WTC11 (cell line): ENCODE data around the gene CGN. TPM values are rescaled to one million over a fixed set of nuclear protein-coding genes. Genes with fewer than 3 reads are reported as not detected.
A peak's percentile ranks its signal among the peaks of the same experiment; 100 is the strongest.

Source experiments
- ATAC-seq: fragments of 200-7000 bp; cut with Tn5 transposase; 2 replicates; pipeline ENCODE4 v1.10.0; 2021; ENCODE audit warnings: mild to moderate bottlenecking, moderate library complexity
- CTCF ChIA-PET: fragments of 300-600 bp; sonication (Branson Sonifier 250); formaldehyde crosslinking; loops from one replicate; lab custom pipeline; 2021; ENCODE audit warnings: antibody characterized with exemption; lab: Charles Lee
- POLR2A ChIA-PET: fragments of 350-600 bp; sonication (Branson Sonifier 250); formaldehyde crosslinking; loops from one replicate; lab custom pipeline; 2021; ENCODE audit warnings: antibody characterized with exemption; lab: Charles Lee
- DNase-seq: peaks from one replicate; pipeline ENCODE4 v3.0.0; 2021; ENCODE audit warnings: low spot score
- H3K27ac Mint-ChIP-seq: 2 replicates; pipeline ENCODE4 v1.8.0; 2021; ENCODE audit warnings: mixed read lengths
- H3K27me3 Mint-ChIP-seq: 2 replicates; pipeline ENCODE4 v1.8.0; 2021; ENCODE audit warnings: low read depth, mild to moderate bottlenecking, moderate library complexity, mixed read lengths
- H3K36me3 Mint-ChIP-seq: 2 replicates; pipeline ENCODE4 v1.8.0; 2021; ENCODE audit warnings: mixed read lengths
- H3K4me1 Mint-ChIP-seq: 2 replicates; pipeline ENCODE4 v1.8.0; 2022; ENCODE audit warnings: mixed read lengths
- H3K4me3 Mint-ChIP-seq: 2 replicates; pipeline ENCODE4 v1.8.0; 2021; ENCODE audit warnings: mild to moderate bottlenecking, moderate library complexity, mixed read lengths
- H3K9me3 Mint-ChIP-seq: 2 replicates; pipeline ENCODE4 v1.8.0; 2021; ENCODE audit warnings: mixed read lengths
- CBFB ChIP-seq: sonication (generic); formaldehyde crosslinking; IDR thresholded peaks from 2 replicates; pipeline ENCODE4 v1.8.1; 2022; ENCODE audit warnings: mild to moderate bottlenecking, low read depth, missing genetic modification reagents
- ETV6 ChIP-seq: sonication (generic); formaldehyde crosslinking; IDR thresholded peaks from 2 replicates; pipeline ENCODE4 v1.8.1; 2022; ENCODE audit warnings: mild to moderate bottlenecking, missing genetic modification reagents
- FOXK1 ChIP-seq: sonication (generic); formaldehyde crosslinking; IDR thresholded peaks from 2 replicates; pipeline ENCODE4 v1.8.0; 2022; ENCODE audit warnings: mild to moderate bottlenecking, moderate library complexity, missing genetic modification reagents
- FOXP1 ChIP-seq: sonication (generic); formaldehyde crosslinking; IDR thresholded peaks from 2 replicates; pipeline ENCODE4 v1.8.0; 2022; ENCODE audit warnings: missing genetic modification reagents, mild to moderate bottlenecking, moderate library complexity, borderline replicate concordance
- GTF2I ChIP-seq: fragments of 250-450 bp; sonication (Bioruptor Pico); conservative IDR thresholded peaks from 2 replicates; pipeline ENCODE4 v1.4.0; 2021; ENCODE audit warnings: mild to moderate bottlenecking
- IRF2 ChIP-seq: sonication (generic); formaldehyde crosslinking; IDR thresholded peaks from 2 replicates; pipeline ENCODE4 v1.8.0; 2022; ENCODE audit warnings: low read depth, missing genetic modification reagents, borderline replicate concordance
- JAZF1 ChIP-seq: fragments of 250-450 bp; sonication (Bioruptor Pico); IDR thresholded peaks from 2 replicates; pipeline ENCODE4 v1.9.0; 2021; ENCODE audit warnings: moderate library complexity, mild to moderate bottlenecking, inconsistent platforms
- MYBL2 ChIP-seq: sonication (generic); formaldehyde crosslinking; IDR thresholded peaks from 2 replicates; pipeline ENCODE4 v1.8.1; 2023; ENCODE audit warnings: mild to moderate bottlenecking, moderate library complexity, missing genetic modification reagents
- NFYB ChIP-seq: sonication (generic); formaldehyde crosslinking; conservative IDR thresholded peaks from 2 replicates; pipeline ENCODE4 v1.8.0; 2022; ENCODE audit warnings: low read depth, missing genetic modification reagents
- NR2C2 ChIP-seq: sonication (generic); formaldehyde crosslinking; IDR thresholded peaks from 2 replicates; pipeline ENCODE4 v1.8.0; 2022; ENCODE audit warnings: mild to moderate bottlenecking, missing genetic modification reagents
- RORB ChIP-seq: fragments of 250-450 bp; sonication (Bioruptor Pico); IDR thresholded peaks from 2 replicates; pipeline ENCODE4 v1.9.0; 2021; ENCODE audit warnings: mild to moderate bottlenecking
- SP1 ChIP-seq: sonication (generic); formaldehyde crosslinking; conservative IDR thresholded peaks from 2 replicates; pipeline ENCODE4 v1.8.1; 2022; ENCODE audit warnings: missing genetic modification reagents
- TEAD1 ChIP-seq: sonication (generic); formaldehyde crosslinking; IDR thresholded peaks from 2 replicates; pipeline ENCODE4 v1.8.0; 2022; ENCODE audit warnings: mild to moderate bottlenecking, missing genetic modification reagents
- TEAD4 ChIP-seq: sonication (generic); formaldehyde crosslinking; IDR thresholded peaks from 2 replicates; pipeline ENCODE4 v1.8.0; 2022; ENCODE audit warnings: mild to moderate bottlenecking, missing genetic modification reagents
- TP53 ChIP-seq: sonication (generic); formaldehyde crosslinking; IDR thresholded peaks from 2 replicates; pipeline ENCODE4 v1.8.1; 2023; ENCODE audit warnings: mild to moderate bottlenecking, missing genetic modification reagents
- ZNF416 ChIP-seq: fragments of 250-450 bp; sonication (Bioruptor Pico); IDR thresholded peaks from 2 replicates; pipeline ENCODE4 v1.9.0; 2021; ENCODE audit warnings: mild to moderate bottlenecking, inconsistent platforms
- ZNF423 ChIP-seq: fragments of 250-450 bp; sonication (Bioruptor Pico); IDR thresholded peaks from 2 replicates; pipeline ENCODE4 v2.1.2; 2022; ENCODE audit warnings: mild to moderate bottlenecking, moderate library complexity
- total RNA-seq: library from RNA; stranded (reverse); gene quantifications from 3 replicates; pipeline ENCODE4 v1.2.3, GENCODE V29; 2021
- TF ChIP-seq, protein P1 (sequence below): sonication (generic); formaldehyde crosslinking; IDR thresholded peaks from 2 replicates; pipeline ENCODE4 v1.8.0; 2022; ENCODE audit warnings: mild to moderate bottlenecking, missing genetic modification reagents
- TF ChIP-seq, protein P2 (sequence below): fragments of 250-450 bp; sonication (Bioruptor Pico); IDR thresholded peaks from 2 replicates; pipeline ENCODE4 v1.9.0; 2021; ENCODE audit warnings: mild to moderate bottlenecking, borderline replicate concordance
- TF ChIP-seq, protein P3 (sequence below): sonication (generic); formaldehyde crosslinking; conservative IDR thresholded peaks from 2 replicates; pipeline ENCODE4 v1.8.1; 2022; ENCODE audit warnings: mild to moderate bottlenecking, missing genetic modification reagents
- TF ChIP-seq, protein P4 (sequence below): sonication (generic); formaldehyde crosslinking; IDR thresholded peaks from 2 replicates; pipeline ENCODE4 v1.8.1; 2023; ENCODE audit warnings: mild to moderate bottlenecking, moderate library complexity, missing genetic modification reagents
- TF ChIP-seq, protein P5 (sequence below): sonication (generic); formaldehyde crosslinking; IDR thresholded peaks from 2 replicates; pipeline ENCODE4 v1.8.1; 2022; ENCODE audit warnings: missing genetic modification reagents, borderline replicate concordance
- TF ChIP-seq, protein P6 (sequence below): sonication (generic); formaldehyde crosslinking; IDR thresholded peaks from 2 replicates; pipeline ENCODE4 v1.8.1; 2023; ENCODE audit warnings: mild to moderate bottlenecking, missing genetic modification reagents, moderate library complexity
- TF ChIP-seq, protein P7 (sequence below): fragments of 250-450 bp; sonication (Bioruptor Pico); IDR thresholded peaks from 2 replicates; pipeline ENCODE4 v1.9.0; 2021; ENCODE audit warnings: mild to moderate bottlenecking

Gene CGN
- total RNA-seq, 1 experiment from 2014 or later, result 68.7 TPM

DNA sequence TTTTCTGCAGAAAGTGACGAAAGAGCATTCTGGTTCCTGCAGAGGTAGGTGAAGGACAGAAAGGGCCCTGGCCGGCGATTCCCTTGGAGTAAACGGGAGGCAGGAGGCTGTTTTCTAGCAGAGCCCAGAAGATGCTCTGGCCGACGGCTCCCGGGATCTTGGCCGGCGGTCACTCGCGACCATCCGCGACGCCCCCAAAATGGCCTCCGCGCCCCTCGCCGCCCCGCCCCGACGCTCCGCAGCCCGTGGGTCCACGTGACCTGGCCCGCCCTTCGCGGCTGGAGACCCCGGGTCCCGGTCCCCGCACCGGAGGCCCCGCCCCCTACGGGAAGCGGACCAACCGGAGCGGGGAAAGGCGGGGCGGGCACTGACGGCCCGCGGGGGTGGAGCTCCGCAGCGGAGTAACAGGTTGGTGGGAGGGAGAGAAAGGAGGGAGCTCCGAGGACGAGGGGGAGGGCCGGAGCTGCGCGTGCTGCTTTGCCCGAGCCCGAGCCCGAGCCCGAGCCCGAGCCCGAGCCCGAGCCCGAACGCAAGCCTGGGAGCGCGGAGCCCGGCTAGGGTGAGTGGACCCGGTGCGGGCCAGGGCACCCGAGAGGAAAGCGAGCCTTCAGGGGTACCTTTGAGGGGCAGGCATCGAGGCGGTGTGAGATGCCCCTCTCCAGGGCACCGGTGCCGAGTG, at the start of gene CGN (continued):
- TF ChIP-seq ETV6 (CRISPR knock-in tag) (0 out of 2 replicates have a peak, but pooled peaks have one; percentile 40), GTF2I (CRISPR knock-in tag) (no peak), FOXP1 (0 out of 2 replicates have a peak, but pooled peaks have one; percentile 20)
- TF ChIP-seq, protein P1, sequence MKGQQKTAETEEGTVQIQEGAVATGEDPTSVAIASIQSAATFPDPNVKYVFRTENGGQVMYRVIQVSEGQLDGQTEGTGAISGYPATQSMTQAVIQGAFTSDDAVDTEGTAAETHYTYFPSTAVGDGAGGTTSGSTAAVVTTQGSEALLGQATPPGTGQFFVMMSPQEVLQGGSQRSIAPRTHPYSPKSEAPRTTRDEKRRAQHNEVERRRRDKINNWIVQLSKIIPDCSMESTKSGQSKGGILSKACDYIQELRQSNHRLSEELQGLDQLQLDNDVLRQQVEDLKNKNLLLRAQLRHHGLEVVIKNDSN, result peak; percentile 92
- TF ChIP-seq, protein P2, sequence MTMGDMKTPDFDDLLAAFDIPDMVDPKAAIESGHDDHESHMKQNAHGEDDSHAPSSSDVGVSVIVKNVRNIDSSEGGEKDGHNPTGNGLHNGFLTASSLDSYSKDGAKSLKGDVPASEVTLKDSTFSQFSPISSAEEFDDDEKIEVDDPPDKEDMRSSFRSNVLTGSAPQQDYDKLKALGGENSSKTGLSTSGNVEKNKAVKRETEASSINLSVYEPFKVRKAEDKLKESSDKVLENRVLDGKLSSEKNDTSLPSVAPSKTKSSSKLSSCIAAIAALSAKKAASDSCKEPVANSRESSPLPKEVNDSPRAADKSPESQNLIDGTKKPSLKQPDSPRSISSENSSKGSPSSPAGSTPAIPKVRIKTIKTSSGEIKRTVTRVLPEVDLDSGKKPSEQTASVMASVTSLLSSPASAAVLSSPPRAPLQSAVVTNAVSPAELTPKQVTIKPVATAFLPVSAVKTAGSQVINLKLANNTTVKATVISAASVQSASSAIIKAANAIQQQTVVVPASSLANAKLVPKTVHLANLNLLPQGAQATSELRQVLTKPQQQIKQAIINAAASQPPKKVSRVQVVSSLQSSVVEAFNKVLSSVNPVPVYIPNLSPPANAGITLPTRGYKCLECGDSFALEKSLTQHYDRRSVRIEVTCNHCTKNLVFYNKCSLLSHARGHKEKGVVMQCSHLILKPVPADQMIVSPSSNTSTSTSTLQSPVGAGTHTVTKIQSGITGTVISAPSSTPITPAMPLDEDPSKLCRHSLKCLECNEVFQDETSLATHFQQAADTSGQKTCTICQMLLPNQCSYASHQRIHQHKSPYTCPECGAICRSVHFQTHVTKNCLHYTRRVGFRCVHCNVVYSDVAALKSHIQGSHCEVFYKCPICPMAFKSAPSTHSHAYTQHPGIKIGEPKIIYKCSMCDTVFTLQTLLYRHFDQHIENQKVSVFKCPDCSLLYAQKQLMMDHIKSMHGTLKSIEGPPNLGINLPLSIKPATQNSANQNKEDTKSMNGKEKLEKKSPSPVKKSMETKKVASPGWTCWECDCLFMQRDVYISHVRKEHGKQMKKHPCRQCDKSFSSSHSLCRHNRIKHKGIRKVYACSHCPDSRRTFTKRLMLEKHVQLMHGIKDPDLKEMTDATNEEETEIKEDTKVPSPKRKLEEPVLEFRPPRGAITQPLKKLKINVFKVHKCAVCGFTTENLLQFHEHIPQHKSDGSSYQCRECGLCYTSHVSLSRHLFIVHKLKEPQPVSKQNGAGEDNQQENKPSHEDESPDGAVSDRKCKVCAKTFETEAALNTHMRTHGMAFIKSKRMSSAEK (CRISPR knock-in tag), result no peak

DNA sequence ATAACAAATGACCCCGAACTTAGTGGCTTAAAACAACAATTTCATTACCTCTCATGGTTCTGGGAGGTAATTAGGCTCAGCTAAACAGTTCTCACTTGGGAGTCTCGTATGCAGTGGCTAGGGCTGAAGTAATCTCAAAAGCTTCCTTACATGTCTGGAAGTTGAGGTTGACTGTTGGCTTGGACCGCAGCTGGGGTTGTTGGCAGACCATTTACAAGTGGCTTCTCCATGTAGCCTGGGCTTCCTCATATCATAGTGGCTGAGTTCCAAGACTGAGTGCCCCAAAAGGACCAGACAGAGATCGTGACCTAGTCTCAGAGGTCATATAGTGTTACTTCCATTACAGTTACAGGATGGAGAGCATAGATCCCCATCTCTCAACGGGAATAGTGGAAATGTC, 49.5 kb upstream of the CGN start:
- Mint-ChIP-seq H3K4me1 (peaks cover 11% of the 10 kb centered on the region), H3K36me3 (no peaks in the 10 kb centered on the region; the same call in 1 of the 2 replicates), H3K27ac (no peak overlapping the region), H3K9me3 (no peaks in the 10 kb centered on the region), H3K27me3 (peaks cover 27% of the 10 kb centered on the region), H3K4me3 (no peak overlapping the region)
- DNase-seq, result no peak
- CTCF ChIA-PET, result interaction anchor here (0.5 kb wide), 1 partner anchor 247 kb away, joined by 3 read pairs; no protein-coding TSS in a partner anchor
- no peak for TF ChIP-seq TP53 (CRISPR knock-in tag)
- no peak for TF ChIP-seq CBFB (CRISPR knock-in tag)
- no peak for TF ChIP-seq FOXK1 (CRISPR knock-in tag)
- TF ChIP-seq, protein P3, sequence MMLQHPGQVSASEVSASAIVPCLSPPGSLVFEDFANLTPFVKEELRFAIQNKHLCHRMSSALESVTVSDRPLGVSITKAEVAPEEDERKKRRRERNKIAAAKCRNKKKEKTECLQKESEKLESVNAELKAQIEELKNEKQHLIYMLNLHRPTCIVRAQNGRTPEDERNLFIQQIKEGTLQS (CRISPR knock-in tag), result no peak
- no peak for TF ChIP-seq ZNF416 (CRISPR knock-in tag)
- TF ChIP-seq TEAD1 (CRISPR knock-in tag), result no peak
- no peak for TF ChIP-seq JAZF1 (CRISPR knock-in tag)
- TF ChIP-seq IRF2 (CRISPR knock-in tag), result no peak
- TF ChIP-seq, protein P4, sequence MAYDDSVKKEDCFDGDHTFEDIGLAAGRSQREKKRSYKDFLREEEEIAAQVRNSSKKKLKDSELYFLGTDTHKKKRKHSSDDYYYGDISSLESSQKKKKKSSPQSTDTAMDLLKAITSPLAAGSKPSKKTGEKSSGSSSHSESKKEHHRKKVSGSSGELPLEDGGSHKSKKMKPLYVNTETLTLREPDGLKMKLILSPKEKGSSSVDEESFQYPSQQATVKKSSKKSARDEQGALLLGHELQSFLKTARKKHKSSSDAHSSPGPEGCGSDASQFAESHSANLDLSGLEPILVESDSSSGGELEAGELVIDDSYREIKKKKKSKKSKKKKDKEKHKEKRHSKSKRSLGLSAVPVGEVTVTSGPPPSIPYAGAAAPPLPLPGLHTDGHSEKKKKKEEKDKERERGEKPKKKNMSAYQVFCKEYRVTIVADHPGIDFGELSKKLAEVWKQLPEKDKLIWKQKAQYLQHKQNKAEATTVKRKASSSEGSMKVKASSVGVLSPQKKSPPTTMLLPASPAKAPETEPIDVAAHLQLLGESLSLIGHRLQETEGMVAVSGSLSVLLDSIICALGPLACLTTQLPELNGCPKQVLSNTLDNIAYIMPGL (CRISPR knock-in tag), result no peak
- no peak for TF ChIP-seq SP1
- no peak for TF ChIP-seq ZNF423
- no peak for TF ChIP-seq TEAD4 (CRISPR knock-in tag)
- TF ChIP-seq, protein P5, sequence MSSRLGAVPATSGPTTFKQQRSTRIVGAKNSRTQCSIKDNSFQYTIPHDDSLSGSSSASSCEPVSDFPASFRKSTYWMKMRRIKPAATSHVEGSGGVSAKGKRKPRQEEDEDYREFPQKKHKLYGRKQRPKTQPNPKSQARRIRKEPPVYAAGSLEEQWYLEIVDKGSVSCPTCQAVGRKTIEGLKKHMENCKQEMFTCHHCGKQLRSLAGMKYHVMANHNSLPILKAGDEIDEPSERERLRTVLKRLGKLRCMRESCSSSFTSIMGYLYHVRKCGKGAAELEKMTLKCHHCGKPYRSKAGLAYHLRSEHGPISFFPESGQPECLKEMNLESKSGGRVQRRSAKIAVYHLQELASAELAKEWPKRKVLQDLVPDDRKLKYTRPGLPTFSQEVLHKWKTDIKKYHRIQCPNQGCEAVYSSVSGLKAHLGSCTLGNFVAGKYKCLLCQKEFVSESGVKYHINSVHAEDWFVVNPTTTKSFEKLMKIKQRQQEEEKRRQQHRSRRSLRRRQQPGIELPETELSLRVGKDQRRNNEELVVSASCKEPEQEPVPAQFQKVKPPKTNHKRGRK (CRISPR knock-in tag), result no peak
- TF ChIP-seq RORB, result no peak
- TF ChIP-seq, protein P6, sequence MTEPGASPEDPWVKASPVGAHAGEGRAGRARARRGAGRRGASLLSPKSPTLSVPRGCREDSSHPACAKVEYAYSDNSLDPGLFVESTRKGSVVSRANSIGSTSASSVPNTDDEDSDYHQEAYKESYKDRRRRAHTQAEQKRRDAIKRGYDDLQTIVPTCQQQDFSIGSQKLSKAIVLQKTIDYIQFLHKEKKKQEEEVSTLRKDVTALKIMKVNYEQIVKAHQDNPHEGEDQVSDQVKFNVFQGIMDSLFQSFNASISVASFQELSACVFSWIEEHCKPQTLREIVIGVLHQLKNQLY (CRISPR knock-in tag), result no peak
- TF ChIP-seq NFYB (CRISPR knock-in tag), result no peak
- TF ChIP-seq, protein P7, sequence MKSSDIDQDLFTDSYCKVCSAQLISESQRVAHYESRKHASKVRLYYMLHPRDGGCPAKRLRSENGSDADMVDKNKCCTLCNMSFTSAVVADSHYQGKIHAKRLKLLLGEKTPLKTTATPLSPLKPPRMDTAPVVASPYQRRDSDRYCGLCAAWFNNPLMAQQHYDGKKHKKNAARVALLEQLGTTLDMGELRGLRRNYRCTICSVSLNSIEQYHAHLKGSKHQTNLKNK (CRISPR knock-in tag), result no peak
- no peak for TF ChIP-seq MYBL2 (CRISPR knock-in tag)
- no peak for TF ChIP-seq NR2C2 (CRISPR knock-in tag)
- ATAC-seq, result no peak
- POLR2A ChIA-PET, result no interaction called here
